WTC11 (cell line): ENCODE measurements around the gene MTPN.

Source experiments
- FOXP1 ChIP-seq: sonication (generic); formaldehyde crosslinking; IDR thresholded peaks from 2 replicates; pipeline ENCODE4 v1.8.0; 2022; ENCODE audit warnings: missing genetic modification reagents, mild to moderate bottlenecking, moderate library complexity, borderline replicate concordance
- SMAD3 ChIP-seq: sonication (generic); formaldehyde crosslinking; IDR thresholded peaks from 2 replicates; pipeline ENCODE4 v1.8.0; 2022; ENCODE audit warnings: missing genetic modification reagents, mild to moderate bottlenecking, borderline replicate concordance
- ZNF138 ChIP-seq: sonication (generic); formaldehyde crosslinking; conservative IDR thresholded peaks from 2 replicates; pipeline ENCODE4 v1.8.1; 2022; ENCODE audit warnings: mild to moderate bottlenecking, moderate library complexity, missing genetic modification reagents
- TF ChIP-seq, protein P1 (sequence below): sonication (generic); formaldehyde crosslinking; IDR thresholded peaks from 2 replicates; pipeline ENCODE4 v1.8.0; 2023; ENCODE audit warnings: missing genetic modification reagents, mild to moderate bottlenecking, borderline replicate concordance
- TF ChIP-seq, protein P2 (sequence below): sonication (generic); formaldehyde crosslinking; IDR thresholded peaks from 2 replicates; pipeline ENCODE4 v1.8.0; 2022; ENCODE audit warnings: mild to moderate bottlenecking, missing genetic modification reagents
- TF ChIP-seq, protein P3 (sequence below): sonication (generic); formaldehyde crosslinking; conservative IDR thresholded peaks from 2 replicates; pipeline ENCODE4 v1.8.1; 2022; ENCODE audit warnings: mild to moderate bottlenecking, missing genetic modification reagents
- TF ChIP-seq, protein P4 (sequence below): fragments of 200-600 bp; IDR thresholded peaks from 2 replicates; pipeline ENCODE4 v1.8.0; 2022; ENCODE audit warnings: antibody characterized with exemption

DNA sequence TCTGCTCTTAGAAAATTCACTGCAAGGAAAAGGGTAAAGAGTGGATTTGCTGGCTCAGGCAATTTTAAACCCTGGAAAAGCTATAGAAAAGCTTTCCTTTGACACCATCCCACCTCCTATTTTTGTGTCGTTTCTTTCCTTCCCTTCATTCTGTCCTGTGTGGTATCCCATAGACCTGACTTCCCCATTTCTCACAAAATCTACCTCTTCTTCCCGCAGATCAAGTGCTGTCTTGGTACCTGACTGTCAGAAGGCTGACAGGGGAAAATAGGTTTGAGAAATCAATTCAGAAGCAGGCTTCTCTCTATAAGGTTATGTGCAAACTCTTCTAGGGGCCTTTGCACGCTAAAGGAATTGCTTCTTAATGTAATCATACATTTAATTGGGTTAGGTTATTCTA, 98.9 kb downstream of the MTPN start:
- TF ChIP-seq, protein P1, sequence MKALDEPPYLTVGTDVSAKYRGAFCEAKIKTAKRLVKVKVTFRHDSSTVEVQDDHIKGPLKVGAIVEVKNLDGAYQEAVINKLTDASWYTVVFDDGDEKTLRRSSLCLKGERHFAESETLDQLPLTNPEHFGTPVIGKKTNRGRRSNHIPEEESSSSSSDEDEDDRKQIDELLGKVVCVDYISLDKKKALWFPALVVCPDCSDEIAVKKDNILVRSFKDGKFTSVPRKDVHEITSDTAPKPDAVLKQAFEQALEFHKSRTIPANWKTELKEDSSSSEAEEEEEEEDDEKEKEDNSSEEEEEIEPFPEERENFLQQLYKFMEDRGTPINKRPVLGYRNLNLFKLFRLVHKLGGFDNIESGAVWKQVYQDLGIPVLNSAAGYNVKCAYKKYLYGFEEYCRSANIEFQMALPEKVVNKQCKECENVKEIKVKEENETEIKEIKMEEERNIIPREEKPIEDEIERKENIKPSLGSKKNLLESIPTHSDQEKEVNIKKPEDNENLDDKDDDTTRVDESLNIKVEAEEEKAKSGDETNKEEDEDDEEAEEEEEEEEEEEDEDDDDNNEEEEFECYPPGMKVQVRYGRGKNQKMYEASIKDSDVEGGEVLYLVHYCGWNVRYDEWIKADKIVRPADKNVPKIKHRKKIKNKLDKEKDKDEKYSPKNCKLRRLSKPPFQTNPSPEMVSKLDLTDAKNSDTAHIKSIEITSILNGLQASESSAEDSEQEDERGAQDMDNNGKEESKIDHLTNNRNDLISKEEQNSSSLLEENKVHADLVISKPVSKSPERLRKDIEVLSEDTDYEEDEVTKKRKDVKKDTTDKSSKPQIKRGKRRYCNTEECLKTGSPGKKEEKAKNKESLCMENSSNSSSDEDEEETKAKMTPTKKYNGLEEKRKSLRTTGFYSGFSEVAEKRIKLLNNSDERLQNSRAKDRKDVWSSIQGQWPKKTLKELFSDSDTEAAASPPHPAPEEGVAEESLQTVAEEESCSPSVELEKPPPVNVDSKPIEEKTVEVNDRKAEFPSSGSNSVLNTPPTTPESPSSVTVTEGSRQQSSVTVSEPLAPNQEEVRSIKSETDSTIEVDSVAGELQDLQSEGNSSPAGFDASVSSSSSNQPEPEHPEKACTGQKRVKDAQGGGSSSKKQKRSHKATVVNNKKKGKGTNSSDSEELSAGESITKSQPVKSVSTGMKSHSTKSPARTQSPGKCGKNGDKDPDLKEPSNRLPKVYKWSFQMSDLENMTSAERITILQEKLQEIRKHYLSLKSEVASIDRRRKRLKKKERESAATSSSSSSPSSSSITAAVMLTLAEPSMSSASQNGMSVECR = no peak
- TF ChIP-seq SMAD3 (CRISPR knock-in tag) (no peak), ZNF138 (CRISPR knock-in tag) (no peak), FOXP1 (no peak)
- TF ChIP-seq, protein P2, sequence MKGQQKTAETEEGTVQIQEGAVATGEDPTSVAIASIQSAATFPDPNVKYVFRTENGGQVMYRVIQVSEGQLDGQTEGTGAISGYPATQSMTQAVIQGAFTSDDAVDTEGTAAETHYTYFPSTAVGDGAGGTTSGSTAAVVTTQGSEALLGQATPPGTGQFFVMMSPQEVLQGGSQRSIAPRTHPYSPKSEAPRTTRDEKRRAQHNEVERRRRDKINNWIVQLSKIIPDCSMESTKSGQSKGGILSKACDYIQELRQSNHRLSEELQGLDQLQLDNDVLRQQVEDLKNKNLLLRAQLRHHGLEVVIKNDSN (CRISPR knock-in tag) = no peak
- TF ChIP-seq, protein P3, sequence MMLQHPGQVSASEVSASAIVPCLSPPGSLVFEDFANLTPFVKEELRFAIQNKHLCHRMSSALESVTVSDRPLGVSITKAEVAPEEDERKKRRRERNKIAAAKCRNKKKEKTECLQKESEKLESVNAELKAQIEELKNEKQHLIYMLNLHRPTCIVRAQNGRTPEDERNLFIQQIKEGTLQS (CRISPR knock-in tag) = no peak
- TF ChIP-seq, protein P4, sequence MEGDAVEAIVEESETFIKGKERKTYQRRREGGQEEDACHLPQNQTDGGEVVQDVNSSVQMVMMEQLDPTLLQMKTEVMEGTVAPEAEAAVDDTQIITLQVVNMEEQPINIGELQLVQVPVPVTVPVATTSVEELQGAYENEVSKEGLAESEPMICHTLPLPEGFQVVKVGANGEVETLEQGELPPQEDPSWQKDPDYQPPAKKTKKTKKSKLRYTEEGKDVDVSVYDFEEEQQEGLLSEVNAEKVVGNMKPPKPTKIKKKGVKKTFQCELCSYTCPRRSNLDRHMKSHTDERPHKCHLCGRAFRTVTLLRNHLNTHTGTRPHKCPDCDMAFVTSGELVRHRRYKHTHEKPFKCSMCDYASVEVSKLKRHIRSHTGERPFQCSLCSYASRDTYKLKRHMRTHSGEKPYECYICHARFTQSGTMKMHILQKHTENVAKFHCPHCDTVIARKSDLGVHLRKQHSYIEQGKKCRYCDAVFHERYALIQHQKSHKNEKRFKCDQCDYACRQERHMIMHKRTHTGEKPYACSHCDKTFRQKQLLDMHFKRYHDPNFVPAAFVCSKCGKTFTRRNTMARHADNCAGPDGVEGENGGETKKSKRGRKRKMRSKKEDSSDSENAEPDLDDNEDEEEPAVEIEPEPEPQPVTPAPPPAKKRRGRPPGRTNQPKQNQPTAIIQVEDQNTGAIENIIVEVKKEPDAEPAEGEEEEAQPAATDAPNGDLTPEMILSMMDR = no peak
